ENCODE results near the gene ADAMTS6.

- TF ChIP-seq CTCF (IDR thresholded peaks at IDR 0.05; ENCODE audit: low read depth, low read length, poor library complexity, severe bottlenecking) (no peak), EZH2phosphoT487 (IDR thresholded peaks at IDR 0.05; ENCODE audit: borderline replicate concordance, low read length) (no peak)
Measured at GRCh38 chr5:65151614-65152013, 330.1 kb downstream of the ADAMTS6 start.
